ENCODE measurements around the gene AIF1.

DNA sequence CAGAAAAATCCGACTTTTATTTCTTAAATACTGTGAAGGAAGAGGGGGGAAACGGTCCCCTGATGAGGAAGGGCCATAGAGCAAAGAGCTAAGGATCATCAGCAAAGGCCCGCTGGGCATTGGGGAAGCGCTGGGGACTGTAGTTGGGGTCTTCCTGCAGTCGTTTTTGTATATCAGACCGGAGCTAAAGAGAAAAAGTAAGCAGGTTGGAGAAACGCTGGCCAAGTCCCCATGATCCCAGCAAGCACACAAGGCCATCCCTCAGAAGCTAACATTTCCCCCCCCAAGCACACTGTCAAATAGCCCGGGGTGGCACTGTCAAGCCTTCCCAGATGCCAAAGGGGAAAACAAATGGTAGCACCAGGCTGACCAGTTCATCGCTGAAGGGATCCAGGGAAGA, 24.0 kb downstream of the AIF1 start:
- no peak for TF ChIP-seq SPI1 (IDR thresholded peaks at IDR 0.05; ENCODE audit: low read depth, low read length)
- TF ChIP-seq POLR2AphosphoS5 (IDR thresholded peaks at IDR 0.05; ENCODE audit: low read depth, low read length): peak; percentile 22; the same call in 1 of the 2 replicates
- TF ChIP-seq POU2F2 (IDR thresholded peaks at IDR 0.05; ENCODE audit: low read depth, low read length): peak; percentile 25; the same call in 1 of the 2 replicates
- no peak for TF ChIP-seq POLR2A (IDR thresholded peaks at IDR 0.05; ENCODE audit: low read depth, low read length)
- no peak for TF ChIP-seq TAF1 (IDR thresholded peaks at IDR 0.05; ENCODE audit: low read depth, low read length)
- no peak for TF ChIP-seq PAX5 (IDR thresholded peaks at IDR 0.05; ENCODE audit: insufficient read depth, low read length, severe bottlenecking)
